ENCODE results near the gene TOX3. TPM values are rescaled to one million over a fixed set of nuclear protein-coding genes. Genes with fewer than 3 reads are reported as not detected.

The TOX3 gene
- total RNA-seq, 1 experiment from 2014 or later: 16.6 TPM

DNA sequence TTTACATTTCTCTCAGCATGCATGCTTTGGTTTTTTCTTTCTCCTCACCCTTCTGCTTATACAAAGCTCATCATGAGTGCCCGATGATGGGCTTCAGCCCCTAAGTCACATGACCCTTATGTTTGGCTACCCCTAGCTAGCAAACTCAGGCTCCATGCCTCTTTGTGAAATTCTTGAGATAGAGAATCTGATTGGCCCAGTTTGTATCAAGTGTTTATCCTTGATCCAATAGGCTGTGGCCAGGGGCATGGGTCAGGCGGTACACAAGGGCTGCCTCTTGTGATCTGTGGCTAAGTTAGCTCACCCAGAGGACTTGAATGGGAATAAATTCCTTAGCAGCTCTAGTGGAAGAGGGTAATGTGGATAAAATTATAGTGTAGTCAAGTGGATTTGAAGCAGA, 11.5 kb upstream of the TOX3 start:
- no peak for DNase-seq (ENCODE audit: low spot score)
- no peaks in the 10 kb centered on the region for H3K36me3 ChIP-seq (ENCODE audit: insufficient read depth, low read length, poor library complexity, severe bottlenecking)
- intact Hi-C loops (cut with micrococcal nuclease; ENCODE audit: unreplicated experiment): loop anchor here (10.0 kb wide), 1 partner anchor 364 kb away; no protein-coding TSS in a partner anchor
- H3K9me3 ChIP-seq (ENCODE audit: low read depth, low read length, poor library complexity, severe bottlenecking): no peaks in the 10 kb centered on the region
- H3K4me1 ChIP-seq (ENCODE audit: insufficient read depth, low read length, poor library complexity, severe bottlenecking): no peaks in the 10 kb centered on the region
- H3K27ac ChIP-seq (ENCODE audit: low read depth, low read length, poor library complexity, severe bottlenecking): no peak overlapping the region
- peaks cover 15% of the 10 kb centered on the region for H3K27me3 ChIP-seq (replicated peaks; ENCODE audit: insufficient read depth, low read depth, low read length, poor library complexity)
- ChIA-PET POLR2A (ENCODE audit: low non-redundant PET) (no interaction called here), CTCF (no interaction called here)
- no TSS peak for BruUV-seq (replicated peaks)
- TF ChIP-seq EZH2 (IDR thresholded peaks at IDR 0.05; ENCODE audit: borderline replicate concordance, low read depth, low read length, poor library complexity, severe bottlenecking): no peak
- TF ChIP-seq, protein P1, sequence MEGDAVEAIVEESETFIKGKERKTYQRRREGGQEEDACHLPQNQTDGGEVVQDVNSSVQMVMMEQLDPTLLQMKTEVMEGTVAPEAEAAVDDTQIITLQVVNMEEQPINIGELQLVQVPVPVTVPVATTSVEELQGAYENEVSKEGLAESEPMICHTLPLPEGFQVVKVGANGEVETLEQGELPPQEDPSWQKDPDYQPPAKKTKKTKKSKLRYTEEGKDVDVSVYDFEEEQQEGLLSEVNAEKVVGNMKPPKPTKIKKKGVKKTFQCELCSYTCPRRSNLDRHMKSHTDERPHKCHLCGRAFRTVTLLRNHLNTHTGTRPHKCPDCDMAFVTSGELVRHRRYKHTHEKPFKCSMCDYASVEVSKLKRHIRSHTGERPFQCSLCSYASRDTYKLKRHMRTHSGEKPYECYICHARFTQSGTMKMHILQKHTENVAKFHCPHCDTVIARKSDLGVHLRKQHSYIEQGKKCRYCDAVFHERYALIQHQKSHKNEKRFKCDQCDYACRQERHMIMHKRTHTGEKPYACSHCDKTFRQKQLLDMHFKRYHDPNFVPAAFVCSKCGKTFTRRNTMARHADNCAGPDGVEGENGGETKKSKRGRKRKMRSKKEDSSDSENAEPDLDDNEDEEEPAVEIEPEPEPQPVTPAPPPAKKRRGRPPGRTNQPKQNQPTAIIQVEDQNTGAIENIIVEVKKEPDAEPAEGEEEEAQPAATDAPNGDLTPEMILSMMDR (conservative IDR thresholded peaks at IDR 0.05; ENCODE audit: low read depth, low read length): no peak
- H3K4me3 ChIP-seq (ENCODE audit: low read depth, low read length, poor library complexity, severe bottlenecking): no peak overlapping the region

DNA sequence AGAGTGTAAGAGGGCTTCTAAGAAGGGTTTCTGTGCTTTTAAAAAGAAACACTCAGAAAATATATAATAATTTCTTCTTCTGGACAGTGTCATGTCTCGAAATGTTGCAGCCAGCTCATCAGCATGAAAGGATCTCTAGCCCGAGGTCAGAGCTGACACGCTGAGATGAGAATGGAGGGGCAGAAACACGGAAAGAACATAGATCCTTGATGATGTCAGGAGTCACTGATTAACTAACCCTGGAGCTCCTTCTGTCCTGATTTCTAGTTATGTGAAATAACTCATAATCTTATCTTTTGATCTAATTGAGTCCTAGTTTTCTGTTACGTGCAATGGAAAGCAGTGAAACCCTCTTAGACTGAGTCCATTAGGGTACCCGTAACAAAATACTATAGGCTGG, 10.3 kb upstream of the TOX3 start:
- H3K4me3 ChIP-seq (ENCODE audit: low read depth, low read length, poor library complexity, severe bottlenecking): no peak overlapping the region
- BruUV-seq (replicated peaks): no TSS peak
- POLR2A ChIA-PET (ENCODE audit: low non-redundant PET): no interaction called here
- H3K9me3 ChIP-seq (ENCODE audit: low read depth, low read length, poor library complexity, severe bottlenecking): no peaks in the 10 kb centered on the region
- peaks cover 15% of the 10 kb centered on the region for H3K27me3 ChIP-seq (replicated peaks; ENCODE audit: insufficient read depth, low read depth, low read length, poor library complexity)
- intact Hi-C loops (cut with micrococcal nuclease; ENCODE audit: unreplicated experiment): loop anchor here (10.0 kb wide), 1 partner anchor 362 kb away; no protein-coding TSS in a partner anchor
- no peaks in the 10 kb centered on the region for H3K36me3 ChIP-seq (ENCODE audit: insufficient read depth, low read length, poor library complexity, severe bottlenecking)
- CTCF ChIA-PET: no interaction called here
- TF ChIP-seq, protein P1 (conservative IDR thresholded peaks at IDR 0.05; ENCODE audit: low read depth, low read length): no peak
- no peak for TF ChIP-seq EZH2 (IDR thresholded peaks at IDR 0.05; ENCODE audit: borderline replicate concordance, low read depth, low read length, poor library complexity, severe bottlenecking)
- no peaks in the 10 kb centered on the region for H3K4me1 ChIP-seq (ENCODE audit: insufficient read depth, low read length, poor library complexity, severe bottlenecking)
- no peak for DNase-seq (ENCODE audit: low spot score)
- no peak overlapping the region for H3K27ac ChIP-seq (ENCODE audit: low read depth, low read length, poor library complexity, severe bottlenecking)

DNA sequence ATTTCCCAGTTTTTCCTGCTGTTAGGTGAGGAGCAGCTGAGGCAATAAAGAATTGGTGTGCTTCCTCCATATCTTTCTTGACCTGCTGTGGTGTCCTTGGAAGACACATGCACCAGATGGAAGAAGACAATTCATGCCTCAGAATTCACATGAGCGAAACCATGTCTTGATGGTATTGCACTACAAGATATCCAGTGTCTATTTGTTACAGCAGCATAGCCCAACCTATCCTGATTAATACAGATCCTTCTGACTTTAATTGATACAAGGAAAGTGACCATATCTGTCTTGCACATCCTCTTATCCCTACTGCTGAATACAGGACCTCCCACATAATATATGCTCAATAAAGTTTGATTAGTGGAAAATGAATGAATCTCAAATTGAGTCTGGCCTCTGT, 9.1 kb upstream of the TOX3 start:
- Histone ChIP-seq H3K27ac (ENCODE audit: low read depth, low read length, poor library complexity, severe bottlenecking) (no peak overlapping the region), H3K27me3 (replicated peaks; ENCODE audit: insufficient read depth, low read depth, low read length, poor library complexity) (peaks cover 15% of the 10 kb centered on the region), H3K36me3 (ENCODE audit: insufficient read depth, low read length, poor library complexity, severe bottlenecking) (no peaks in the 10 kb centered on the region), H3K9me3 (ENCODE audit: low read depth, low read length, poor library complexity, severe bottlenecking) (no peaks in the 10 kb centered on the region), H3K4me3 (ENCODE audit: low read depth, low read length, poor library complexity, severe bottlenecking) (no peak overlapping the region), H3K4me1 (ENCODE audit: insufficient read depth, low read length, poor library complexity, severe bottlenecking) (no peaks in the 10 kb centered on the region)
- no TSS peak for BruUV-seq (replicated peaks)
- intact Hi-C loops (cut with micrococcal nuclease; ENCODE audit: unreplicated experiment): loop anchor here (10.0 kb wide), 1 partner anchor 361 kb away; no protein-coding TSS in a partner anchor
- ChIA-PET CTCF (no interaction called here), POLR2A (ENCODE audit: low non-redundant PET) (no interaction called here)
- TF ChIP-seq, protein P1 (conservative IDR thresholded peaks at IDR 0.05; ENCODE audit: low read depth, low read length): no peak
- no peak for TF ChIP-seq EZH2 (IDR thresholded peaks at IDR 0.05; ENCODE audit: borderline replicate concordance, low read depth, low read length, poor library complexity, severe bottlenecking)
- no peak for DNase-seq (ENCODE audit: low spot score)
